HG02852 (cell line): Measurements from ENCODE around the gene FIGLA.
"Not testable (repeated sequence)": the region's sequence is repeated elsewhere in the genome, so short reads cannot be mapped to it uniquely, and the experiment has no call there.

ENCODE experiments used
- ATAC-seq: cut with Tn5 transposase; IDR thresholded peaks from one replicate; pipeline ENCODE4 v1.9.1; 2021; ENCODE audit warnings: mild to moderate bottlenecking, moderate library complexity; ENCODE audit not compliant: unreplicated experiment

The FIGLA gene

GRCh38 chr2:70808983-70809958 is 18.8 kb upstream of the FIGLA start:
- no peak for ATAC-seq

DNA sequence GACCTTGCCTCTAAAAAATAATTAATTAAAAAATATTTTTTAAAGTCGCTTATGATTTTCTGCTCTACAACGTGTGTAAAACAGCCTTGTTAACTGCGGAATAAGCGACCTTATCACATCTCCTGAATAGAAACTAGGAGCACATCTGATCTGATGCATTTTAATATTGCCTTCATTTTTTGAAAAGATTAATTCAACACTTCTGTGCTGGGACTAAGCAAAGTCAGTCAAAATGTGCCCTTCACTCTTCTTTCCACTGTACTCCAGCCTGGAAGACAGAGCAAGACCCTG is 17.3 kb upstream of the FIGLA start:
- ATAC-seq = no peak

DNA sequence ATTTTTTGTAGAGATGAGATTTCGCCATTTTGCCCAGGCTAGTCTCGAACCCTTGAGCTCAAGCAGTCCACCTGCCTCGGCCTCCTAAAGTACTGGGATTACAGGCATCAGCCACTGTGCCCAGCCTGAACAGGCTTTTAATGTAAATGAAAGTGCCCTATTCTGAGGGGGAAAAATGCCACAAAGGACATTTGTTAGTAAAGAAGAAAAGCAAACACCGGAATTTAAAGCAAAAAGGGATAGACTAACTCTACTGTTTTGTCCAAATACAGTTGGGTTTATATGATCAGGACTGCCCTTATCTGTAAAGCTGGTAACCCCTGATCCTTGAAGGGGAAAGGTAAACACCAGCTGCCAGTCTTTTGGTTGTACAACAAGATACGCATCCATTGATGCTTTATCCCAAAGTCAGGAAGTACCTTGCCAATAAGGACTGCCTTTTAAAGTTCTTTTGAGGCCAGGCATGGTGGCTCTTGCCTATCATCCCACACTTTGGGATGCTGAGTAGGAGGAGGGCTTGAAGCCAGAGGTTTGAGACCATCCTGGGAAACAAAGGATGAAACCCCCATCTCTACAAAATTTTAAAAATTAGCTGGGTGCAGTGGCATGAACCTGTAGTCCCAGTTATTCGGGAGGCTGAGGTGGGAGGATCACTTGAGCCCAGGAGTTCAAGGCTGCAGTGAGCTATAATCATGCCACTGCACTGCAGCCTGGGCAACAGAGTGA is 16.8 kb upstream of the FIGLA start:
- ATAC-seq = no peak

- ATAC-seq = no peak
Observed at GRCh38 chr2:70806620-70807019, 16.2 kb upstream of the FIGLA start.

- ATAC-seq = no peak
Observed at GRCh38 chr2:70806013-70806412, 15.6 kb upstream of the FIGLA start.

GRCh38 chr2:70801607-70802263 is 11.3 kb upstream of the FIGLA start:
- ATAC-seq = no peak

DNA sequence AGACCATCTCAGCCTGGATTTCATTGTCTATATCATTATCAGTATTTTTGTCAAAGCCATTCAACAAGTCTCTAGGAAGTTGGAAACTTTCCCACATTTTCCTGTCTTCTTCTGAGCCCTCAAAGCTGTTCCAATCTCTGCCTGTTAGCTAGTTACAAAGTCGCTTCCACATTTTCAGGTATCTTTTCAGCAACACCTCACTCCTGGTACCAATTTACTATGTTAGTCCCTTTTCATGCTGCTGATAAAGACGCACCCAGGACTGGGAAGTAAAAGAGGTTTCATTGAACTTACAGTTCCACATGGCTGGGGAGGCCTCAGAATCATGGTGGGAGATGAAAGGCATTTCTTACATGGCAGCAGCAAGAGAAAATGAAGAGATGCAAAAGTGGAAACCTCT is 9.3 kb upstream of the FIGLA start:
- ATAC-seq = no peak

DNA sequence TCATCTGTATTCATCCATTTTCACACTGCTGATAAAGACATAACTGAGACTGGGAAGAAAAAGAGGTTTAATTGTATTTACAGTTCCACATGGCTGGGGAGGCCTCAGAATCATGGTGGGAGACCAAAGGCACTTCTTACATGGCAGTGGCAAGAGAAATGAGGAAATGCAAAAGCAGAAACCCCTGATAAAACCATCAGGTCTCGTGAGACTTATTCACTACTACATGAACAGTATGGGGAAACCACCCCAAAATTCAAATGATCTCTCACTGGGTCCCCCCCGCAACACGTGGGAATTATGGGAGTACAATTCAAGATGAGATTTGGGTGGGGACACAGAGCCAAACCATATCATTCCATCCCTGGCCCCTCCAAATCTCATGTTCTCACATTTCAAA is 7.6 kb upstream of the FIGLA start:
- not testable (repeated sequence) for ATAC-seq

- no peak for ATAC-seq
Observed at GRCh38 chr2:70797506-70797905, 7.1 kb upstream of the FIGLA start.

DNA sequence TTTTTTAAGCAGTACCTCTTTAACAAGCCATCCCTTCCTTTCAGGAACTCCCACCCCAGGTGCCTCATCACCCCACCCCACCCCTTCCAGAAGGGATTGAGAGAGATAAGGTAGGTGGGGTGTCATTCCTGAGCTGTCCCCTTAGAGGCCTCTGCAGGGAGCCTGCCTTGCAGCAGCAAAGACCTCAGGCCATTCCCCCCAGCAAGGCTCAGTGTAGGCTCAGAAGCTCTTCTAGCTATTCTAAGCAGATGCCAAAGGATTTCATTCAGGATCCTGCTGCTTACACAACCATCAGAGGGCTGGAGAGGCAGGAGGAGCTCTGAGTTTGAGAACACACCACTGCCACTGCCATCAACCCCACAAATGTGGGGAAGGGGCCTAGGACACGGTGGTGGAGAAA is 5.8 kb upstream of the FIGLA start:
- no peak for ATAC-seq

DNA sequence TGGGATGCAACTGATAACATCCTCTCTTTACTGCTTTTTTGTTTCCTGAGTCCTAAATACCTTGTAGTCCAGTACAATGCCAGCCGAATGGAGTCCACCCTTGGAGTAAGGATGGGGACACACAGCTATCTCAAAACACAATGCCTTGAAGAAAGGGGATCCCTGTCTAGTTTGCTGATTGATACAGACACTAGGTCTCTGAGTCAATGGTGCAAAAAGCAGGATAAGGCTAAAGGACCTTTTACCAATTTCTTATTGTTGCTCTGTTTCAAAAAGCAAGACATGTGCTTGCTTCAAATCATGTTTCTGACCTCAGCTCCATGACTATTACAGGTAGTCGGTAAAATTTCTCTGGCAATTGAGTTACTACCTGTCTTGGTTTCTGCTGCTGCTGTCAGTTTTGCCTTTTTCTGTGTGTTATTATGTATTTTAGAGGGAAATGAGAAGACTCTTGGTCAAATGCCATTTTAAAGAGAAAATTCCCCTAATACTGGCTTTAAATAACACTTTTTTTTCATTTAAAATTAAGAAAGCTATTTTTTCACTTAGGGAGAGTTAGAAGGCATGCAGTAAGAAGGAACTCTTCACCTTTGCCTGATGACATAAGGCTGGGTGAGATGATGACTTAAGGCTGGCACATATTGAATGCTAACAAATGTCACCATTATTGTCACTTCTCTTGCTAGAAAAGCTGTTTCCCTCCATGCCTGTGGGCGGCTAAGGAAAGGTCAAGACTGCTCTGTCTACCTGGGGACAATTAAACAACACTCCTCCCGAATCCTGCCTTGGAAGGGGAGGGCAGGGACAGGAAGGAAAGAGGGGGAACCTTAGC is 4.9 kb upstream of the FIGLA start:
- ATAC-seq = no peak

GRCh38 chr2:70793450-70793849 is 3.0 kb upstream of the FIGLA start:
- no peak for ATAC-seq

DNA sequence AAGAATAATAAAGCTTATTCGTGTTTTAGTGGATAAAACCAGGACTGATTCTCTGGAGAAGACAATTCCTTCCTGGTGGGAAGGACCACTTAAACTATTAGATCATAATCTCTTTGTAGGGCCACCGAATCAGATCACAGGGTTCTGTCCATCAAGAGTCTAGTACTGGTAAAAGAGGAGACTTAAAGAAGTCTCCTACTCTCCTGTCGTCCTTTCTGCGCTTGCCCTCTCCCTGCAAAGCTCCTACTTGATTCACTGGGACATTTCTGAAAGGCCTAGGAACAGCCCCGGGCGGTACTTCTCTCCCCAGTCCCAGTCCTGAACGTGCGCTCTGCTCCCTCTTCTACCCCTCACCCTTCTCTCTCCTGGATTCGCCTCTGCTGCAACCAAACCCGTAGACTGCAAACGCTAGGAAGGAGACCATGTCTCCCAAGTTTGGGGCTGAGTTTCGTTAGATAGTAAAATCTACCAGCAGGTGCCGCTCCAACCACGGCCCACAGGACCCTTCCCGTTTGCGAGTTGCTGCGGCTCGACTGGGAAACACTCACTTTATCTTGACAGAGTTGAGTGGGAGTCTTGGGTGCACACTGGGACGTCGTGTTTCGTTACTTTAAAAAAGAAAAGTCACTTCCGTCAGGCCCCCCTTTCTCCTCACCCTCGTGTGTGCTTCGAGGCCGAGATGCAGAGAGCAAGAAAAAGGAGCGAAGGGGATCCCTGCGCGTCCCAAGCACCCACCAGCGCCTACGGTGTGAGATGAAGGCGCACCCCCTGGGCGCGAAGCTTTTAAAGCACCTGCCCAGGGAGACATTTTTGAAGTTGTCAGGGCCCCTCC is 923 bp downstream of the FIGLA start:
- ATAC-seq = no peak

DNA sequence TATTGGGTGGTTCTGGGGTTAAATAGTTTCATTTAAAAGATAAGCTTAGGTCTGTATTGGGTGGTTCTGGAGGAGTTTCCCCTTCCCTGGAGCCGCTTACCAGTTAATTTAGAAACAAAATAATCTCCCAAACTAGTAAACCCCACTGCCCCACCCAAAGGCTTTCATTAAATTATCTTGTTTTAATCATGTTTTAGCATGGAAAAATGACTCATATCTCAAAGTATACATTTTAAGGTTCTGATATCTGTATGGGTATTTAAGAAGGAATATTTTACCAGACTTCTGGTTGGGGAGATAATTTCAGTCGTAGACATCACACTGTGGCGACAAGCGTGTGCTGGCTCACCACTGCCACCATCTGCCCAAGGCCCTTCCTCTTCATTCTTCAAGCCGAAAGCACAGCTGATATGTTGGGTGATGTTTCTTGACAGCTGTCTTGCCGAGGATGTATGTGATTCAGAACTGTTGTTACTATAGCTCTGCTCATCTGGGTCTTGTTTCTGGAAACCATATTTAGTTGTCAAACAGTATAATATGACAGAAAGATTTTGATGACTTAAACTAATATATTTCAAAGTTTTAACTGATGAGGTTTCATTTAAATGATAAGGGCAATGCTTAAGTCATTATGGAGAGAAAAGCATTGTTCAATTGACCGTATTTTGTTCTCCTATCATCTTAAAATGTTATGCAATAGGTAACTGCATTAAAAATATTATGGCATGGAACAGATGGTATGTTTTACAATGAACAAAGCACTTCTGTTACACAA is 5.1 kb downstream of the FIGLA start:
- no peak for ATAC-seq

GRCh38 chr2:70784320-70784719 is 6.1 kb downstream of the FIGLA start:
- no peak for ATAC-seq

GRCh38 chr2:70779911-70780545 is 10.4 kb downstream of the FIGLA start:
- ATAC-seq = no peak

- ATAC-seq = no peak
Observed at GRCh38 chr2:70779491-70779890, 11.0 kb downstream of the FIGLA start.

DNA sequence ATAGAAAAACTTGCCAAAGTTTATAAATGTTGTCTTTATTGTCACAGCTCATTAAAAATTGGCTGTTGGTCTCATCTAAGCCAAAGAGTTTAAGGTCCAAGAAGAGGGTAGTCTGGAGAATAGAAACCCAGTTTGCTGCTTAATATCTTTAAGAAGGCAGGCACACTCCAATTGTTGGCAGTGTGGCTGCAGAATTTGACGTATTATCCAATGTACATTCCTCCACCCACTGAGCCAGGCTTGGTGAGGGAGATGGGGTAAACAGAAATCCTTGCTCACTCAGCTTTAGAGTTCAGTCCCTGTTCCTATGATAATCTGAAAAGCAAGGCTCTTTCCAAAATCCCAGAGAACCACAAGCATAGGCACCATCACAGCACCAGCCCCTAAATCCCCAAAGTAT is 11.8 kb downstream of the FIGLA start:
- ATAC-seq = no peak

GRCh38 chr2:70777450-70777849 is 13.0 kb downstream of the FIGLA start:
- ATAC-seq = no peak
